Measurements from ENCODE around the gene LCN1.
"Not testable (repeated sequence)": the region's sequence is repeated elsewhere in the genome, so short reads cannot be mapped to it uniquely, and the experiment has no call there.

The LCN1 gene

DNA sequence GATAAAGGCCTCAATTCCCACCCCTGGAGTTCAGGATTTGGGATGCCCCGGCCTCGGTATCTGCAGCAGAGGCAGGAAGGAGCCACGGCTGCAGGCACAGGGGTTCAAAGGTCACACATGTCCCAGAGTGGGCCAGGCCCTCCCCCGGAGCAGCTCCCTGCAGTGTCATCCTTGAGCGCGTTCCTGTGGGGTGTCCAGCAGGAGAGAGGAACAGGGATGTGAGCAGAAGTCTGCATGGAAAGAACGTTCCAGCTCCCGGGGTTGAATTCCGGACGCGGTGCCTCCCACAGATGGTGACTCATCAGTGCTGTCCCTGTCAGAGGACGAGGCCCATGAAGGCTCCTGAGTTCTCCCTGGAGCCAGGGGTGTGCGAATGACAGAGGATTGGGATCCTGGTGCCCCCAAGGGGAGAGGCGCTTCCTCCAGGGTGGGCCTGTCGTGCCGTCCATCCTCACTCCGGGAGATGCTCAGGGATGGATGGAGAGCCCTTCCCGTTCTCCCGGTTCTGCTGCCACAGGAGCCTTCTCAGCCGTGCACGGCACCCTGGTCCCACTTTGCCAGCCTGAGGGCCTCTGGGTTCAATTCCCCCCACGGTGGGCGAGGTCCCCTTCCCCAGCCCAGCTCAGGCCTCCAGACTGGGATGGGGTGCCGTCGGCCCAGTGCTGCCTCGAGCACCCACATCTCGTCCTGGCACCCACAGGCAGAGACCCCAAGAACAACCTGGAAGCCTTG is 3.1 kb downstream of the LCN1 start:
- DNase-seq = no peak

DNA sequence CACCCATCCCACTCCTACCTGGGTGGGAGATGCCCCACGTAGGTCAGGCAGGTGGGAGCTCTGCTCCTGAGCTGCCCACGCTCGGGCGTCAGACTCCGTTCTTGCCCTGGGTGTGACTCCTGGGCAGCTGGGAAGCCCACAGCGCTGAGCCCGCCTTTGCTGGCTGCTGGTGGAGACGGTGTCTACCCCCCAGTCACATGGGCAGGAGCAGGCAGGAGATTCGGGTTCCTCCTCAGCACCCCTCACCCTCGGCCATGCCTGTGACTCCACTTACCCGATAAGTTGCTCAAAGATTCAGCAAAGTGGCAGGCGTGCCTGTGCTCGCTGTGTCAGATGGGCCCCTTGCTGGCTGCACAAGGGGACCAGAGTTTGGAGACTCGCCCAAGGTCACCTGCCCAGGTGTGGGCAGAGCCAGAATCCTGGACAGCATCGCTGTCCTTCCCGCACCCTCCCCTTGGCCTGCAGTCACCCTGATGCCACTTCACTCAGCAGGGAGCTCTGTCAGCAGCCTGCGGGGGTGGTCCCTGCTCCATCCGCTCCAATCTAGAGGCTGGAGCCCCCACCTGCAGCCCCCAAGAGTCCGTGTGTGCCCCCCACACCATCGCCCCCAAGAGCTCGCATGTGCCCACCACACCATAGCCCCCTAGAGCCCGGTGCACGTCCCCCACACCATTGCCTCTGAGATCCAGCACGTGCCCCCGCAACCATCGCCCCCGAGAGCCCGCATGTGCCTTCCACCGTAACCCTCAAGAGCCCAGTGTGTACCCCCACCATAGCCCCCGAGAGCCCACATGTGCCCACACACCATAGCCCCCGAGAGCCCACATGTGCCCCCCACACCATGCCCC is 4.2 kb downstream of the LCN1 start:
- DNase-seq = no peak

DNA sequence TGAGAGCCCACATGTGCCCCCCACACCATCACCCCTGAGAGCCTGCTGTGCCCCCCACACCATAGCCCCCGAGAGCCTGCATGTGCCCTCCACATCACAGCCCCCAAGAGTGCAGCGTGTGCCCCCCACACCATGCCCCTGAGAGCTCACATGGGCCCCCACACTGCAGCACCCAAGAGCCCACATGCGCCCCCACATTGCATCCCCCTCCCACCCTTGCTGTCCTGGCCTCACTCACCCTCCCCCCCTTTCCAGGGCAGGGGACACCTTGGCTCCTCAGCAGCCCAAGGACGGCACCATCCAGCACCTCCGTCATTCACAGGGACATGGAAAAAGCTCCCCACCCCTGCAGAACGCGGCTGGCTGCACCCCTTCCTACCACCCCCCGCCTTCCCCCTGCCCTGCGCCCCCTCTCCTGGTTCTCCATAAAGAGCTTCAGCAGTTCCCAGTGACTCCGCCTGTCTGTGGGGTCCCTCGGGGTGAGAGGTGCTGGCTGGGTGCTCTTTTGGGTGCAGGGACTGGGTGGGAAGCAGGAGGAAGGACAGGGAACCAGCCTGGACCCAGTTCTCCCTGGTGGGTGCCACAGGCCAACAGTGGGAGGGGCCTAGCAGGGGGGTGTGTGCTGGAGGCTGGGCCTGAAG is 5.0 kb downstream of the LCN1 start:
- no peak for DNase-seq

DNA sequence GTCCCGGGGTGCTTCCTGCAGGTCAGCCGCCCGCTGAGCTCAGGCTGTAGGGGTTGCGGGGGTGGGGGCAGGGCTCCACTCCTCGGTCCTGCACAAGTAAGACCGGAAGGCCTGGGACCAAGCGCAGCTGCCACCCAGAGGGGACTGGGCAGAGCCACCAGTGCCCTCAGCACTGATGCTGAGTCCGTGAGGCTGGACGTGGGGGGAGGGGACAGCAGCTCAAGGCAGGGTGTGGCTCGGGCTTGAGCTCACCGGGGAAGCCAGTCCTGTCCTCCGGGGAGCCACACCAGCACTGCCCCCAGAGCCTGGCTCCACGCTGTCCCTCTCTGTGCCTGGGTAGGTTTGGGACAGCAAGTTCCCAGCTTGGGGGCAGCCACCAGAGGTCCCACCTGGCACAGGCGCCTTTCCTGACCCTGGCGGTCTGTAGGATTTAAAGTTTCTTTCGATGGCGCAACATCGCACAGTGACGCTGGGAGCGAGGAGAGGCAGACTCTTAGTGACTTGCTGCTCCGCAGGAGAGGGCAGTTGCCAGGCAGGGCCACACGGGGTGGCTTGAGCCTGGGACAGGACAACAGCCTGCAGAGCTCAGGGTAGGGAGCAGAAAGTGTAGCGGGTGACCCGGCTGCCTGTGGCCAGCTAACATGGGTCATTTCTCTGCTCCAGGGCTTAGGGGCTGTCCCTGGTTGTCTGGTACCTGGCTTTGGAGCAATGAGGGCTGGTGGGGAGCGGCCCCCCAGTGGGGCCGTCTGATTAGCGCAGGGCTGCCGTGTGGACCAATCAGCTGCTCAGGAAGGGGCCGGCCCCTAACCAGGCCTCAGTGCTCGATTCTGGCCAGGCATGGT is 5.7 kb downstream of the LCN1 start:
- DNase-seq = no peak

DNA sequence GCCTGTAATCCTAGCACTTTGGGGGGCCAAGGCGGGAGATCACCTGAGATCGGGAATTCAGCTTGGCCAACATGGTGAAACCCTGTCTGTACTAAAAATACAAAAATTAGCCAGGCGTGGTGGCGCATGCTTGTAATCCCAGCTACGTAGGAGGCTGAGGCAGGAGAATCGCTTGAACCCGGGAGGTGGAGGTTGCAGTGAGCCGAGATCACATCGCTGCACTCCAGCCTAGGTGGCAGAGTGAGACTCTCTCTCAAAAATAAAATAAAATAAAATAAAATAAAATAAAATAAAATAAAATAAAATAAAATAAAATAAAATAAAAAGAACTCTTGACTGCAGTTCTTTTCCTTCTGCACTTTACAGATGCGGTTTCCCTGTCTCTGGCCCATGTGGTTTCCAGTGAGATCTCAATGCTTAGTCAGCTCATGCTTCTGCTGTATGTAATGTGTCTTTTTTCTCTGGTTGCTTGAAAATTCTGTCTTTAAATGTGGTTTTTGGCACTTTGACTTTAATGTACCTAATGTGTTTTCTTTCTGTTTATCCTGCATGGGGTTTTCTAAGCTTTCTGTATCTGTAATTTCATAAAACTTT is 7.7 kb downstream of the LCN1 start:
- DNase-seq = not testable (repeated sequence)

DNA sequence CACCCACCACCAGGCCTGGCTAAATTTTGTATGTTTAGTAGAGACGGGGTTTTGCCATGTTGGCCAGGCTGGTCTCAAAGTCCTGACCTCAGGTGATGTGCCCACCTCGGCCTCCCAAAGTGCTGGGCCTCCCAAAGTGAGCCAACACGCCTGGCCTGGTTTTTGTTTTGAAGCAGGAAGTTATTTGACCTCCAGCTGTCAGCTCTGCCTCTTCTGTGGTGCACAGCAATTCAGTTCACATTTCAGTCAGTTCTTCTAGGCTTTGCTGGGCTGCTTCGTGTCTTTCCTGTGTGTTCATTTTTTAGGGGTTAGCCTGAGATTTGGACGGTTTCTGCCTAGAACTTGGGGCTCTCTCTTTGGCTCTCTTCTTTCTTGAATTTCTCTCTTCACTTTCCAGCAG is 8.9 kb downstream of the LCN1 start:
- DNase-seq = no peak

DNA sequence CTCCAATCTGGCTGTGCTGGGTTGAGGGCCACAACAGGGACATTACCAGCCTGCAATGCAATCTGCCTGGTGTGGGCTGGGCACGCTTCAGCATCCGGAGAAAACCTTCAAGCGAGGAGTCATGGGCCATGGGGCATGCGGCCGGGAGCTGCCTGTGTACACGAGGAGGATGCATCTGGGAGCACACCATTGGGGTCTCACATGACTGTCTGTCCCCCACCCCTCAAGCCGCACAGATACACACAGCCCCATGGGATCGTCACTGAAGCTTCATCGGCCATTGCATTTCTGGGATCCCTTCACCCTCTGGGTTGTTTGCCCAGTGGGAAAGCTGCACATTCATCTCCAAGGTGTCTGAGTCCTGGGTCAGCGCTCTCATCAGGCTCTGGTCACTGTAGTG is 9.9 kb downstream of the LCN1 start:
- no peak for DNase-seq

DNA sequence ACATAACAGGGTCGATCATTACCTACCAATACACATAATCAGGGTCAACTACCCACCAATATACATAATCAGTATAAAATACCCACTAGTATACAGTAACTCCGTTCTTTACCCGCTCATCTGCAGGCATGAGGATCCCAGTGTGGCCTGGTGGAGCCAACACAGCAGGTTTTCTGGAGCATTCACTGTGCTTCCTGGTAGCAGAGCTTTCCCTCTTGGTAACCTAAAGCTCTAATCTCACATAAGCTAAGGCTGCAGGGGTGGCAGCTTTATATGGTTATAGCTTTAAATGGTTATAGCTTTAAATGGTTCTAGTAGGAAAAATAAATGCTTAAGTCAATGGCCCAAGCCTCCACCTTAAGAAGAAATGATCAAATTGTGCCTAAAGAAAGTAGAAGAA is 11.9 kb downstream of the LCN1 start:
- no peak for DNase-seq

DNA sequence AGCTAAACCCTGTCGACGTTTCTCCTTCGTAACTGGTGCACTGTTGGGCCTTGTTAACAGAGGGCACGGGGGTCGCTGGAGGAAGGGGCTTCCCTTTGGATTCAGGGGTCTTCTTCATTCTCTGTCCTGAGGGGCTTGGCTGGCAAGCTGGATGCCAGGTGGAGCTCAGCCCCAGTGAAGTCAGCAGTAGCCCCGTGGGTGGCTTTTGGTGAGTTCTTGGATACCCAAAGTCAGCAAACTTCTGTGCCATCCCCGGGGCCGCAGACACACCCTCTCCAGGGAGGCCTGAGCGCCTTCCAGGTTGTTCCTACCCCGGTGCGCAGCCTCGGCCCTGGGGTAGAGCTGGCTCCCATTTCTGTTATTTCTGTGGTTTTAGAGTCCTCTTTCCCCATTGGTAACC is 12.4 kb downstream of the LCN1 start:
- no peak for DNase-seq

DNA sequence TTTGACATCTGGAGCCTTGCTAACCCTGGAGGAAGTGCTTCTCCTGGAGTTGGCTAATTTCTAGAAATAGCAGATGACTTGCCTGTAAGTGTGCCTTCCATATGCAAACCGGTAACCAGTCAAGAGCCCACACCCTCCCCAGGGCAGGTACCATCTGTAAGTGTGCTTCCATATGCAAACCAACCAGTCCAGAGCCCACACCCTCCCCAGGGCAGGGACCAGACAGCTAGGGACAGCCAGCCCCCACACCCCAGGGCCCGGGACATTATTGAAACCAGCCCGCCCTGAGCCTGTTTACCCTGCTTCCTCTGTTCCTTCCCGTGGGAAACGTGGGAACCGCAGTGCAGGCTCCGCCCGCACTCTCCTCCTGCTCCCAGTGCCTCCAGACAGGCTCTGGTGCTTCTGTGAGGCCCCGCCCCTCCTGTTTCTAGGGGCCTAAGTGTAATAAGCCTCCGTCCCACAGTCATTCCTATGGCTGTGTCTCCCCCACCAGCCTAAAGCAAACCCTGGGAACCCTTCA is 13.0 kb downstream of the LCN1 start:
- DNase-seq = not testable (repeated sequence)

DNA sequence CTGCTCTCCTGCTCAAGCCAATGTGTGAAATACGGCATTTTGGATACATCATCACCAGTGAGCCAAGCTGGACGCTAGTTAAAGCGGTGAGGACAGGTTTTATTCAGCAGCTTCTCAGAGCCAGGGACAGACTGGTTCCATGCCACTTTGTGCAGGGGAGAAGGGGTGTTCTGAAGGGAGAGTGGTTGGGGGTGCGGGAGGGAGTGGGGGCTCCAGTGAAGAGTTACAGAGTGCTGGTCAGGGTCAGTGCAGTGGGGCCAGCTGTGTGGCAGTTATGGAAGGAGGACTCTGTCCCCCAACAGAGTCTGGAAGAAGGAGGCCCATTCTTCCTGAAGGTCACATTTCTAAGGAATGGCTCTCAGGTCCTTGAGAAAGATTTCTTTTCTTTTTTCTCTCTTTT is 13.6 kb downstream of the LCN1 start:
- DNase-seq = not testable (repeated sequence)

DNA sequence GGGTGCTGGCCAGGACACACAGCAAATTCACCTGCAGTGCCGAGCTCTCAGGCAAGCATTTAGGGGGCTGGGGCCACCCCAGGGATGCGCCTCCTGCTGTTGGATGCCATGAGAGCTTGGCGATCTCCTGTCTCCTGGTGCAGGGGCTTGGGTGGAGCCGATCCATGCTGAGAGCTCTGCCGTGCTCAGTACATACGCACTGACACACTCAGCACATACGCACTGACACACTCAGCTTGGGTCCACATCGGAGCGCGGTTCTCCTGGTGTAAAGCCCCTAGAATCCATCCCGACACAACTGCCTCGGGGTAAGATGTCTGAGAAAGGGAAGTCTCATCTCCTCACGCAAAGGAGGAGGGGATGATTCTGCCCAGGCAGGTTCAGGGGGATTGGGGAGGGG is 14.4 kb downstream of the LCN1 start:
- not testable (repeated sequence) for DNase-seq

DNA sequence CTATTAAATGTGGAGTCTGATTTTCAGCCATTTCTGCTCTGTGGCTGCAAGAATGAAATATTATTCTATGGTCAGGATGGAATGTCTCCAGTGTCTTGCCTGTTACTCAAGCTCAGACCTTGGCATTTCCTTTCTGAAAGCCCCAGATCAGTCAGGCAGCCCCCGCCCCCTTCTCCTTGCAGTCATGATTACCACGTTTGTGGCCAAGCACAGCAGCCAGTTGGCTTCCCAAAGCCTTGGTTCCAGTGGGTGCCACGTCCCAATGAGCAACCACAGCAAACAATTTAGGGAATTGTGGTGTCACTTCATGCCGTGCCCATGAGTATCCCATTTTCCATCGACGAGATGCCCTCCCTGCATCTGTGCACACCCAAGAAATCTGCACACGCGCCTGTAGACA is 15.0 kb downstream of the LCN1 start:
- DNase-seq = no peak

DNA sequence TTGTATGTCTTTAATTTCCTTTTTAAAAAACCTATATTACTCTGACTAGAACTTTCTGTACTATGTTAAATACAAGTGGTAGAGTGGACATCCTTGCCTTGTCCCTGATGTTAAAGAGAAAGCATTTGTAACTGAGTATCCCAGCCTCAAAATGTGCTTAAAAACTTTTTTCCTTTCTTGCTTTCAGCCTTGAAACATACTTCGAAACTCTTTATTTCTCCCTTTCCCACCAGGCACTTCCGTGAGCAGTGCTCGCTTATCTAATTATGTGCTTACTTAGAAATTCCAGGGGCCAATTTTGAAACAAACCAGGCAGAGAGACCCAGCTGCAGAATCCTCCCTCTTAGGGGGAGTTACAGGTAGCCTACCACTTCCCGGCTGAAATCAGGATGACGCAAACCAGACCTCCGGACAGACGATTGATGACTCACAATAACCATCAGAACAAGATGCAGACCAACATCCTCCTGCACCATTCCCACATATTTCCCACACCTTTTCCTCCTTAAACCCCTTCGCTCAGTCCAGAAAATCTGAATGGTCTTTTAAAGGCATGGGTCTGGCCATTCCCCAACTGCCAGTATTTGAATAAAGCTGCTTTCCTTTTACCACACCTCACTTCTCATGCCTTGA is 22.1 kb downstream of the LCN1 start:
- not testable (repeated sequence) for DNase-seq

DNA sequence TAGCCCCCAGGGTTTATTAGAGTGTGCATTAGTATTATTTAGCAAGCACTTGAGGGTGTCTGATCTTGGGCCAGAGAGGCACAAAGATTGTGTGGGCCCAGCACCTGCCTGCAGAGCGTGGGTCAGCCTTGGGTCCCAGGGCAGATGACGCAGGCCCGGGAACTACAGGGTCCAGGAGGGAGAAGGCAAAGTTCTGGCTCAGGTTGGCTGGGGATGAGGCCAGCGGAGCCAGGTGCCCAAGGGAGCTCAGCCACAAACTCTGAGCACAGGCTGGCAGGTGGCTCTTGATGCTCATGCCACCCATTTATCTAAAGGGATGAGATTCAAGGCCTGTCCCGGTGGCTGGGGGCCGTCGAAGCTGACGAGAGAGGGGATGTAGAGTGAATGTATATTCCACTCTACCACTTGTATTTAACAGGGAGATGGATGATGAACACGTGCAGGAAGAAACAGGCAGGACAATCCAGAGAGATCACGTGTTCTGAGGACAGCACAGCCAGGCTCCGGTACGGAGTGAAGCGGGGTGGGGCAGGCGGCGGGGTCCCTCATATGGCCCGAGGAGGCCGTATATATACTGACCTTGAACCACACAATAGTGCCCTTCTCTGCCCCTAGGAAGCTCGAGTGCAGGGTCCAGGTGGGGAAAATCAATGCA is 23.9 kb downstream of the LCN1 start:
- no peak for DNase-seq

DNA sequence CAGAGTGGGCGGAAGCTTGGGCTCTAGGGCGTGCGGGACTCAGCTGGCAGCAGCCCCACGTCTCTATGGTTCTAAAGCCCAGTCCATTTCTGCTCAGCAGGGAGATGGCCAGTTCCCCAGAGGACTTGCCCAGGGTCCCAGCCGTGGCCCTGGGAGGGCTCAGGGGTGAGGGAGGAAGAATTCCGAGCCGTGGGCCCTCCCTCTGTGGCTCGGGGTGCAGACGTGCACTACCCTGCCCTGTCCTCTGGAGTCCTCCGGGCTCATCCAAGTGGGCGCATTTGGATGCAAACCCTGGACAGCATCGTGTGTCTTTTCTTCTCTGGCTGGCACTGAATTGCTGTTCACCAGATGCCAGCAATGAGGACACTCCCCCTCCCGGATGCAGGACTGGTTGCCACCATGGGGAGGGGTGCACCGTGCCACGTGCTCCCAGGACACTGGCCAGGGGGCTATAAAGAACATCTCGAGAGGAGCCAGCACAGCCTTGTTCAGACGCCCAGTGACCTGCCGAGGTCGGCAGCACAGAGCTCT is 24.5 kb downstream of the LCN1 start, which contains the start of gene OBP2A:
Gene OBP2A (plus strand): TSS at position 481 of the 531 bp plus-strand sequence. CDS start 55 bp downstream, outside the sequence.
- not testable (repeated sequence) for DNase-seq

DNA sequence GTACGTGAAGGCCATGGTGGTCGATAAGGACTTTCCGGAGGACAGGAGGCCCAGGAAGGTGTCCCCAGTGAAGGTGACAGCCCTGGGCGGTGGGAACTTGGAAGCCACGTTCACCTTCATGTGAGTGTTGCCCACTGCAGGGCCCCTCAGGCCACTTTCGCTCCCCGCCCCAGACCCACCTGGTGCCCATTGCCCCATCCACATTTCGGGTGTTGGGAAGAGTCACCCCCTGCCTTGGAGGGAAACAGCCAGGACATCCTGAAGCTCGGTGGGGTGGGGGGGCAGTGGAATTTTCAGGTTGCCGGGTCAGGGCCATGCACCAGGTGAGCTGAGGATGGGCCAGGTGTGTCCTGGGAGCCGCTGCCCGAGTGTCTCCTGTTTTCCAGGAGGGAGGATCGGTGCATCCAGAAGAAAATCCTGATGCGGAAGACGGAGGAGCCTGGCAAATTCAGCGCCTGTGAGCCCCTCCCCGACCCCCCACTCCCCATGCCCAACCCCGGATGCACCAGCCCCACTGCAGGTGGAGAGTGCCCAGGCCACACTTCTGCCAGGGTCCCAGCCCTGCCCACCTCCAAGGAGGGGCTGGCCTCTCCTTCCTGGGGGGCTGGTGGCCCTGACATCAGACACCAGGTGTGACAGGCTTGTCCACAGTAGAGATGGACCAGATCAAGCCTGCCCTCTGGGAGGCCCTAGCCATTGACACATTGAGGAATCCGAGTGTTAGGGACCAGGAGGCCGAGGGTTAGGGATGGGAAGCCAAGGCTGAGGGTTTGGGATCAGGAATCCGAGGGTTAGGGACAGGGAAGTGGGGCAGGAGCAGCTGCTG is 25.8 kb downstream of the LCN1 start:
- not testable (repeated sequence) for DNase-seq

DNA sequence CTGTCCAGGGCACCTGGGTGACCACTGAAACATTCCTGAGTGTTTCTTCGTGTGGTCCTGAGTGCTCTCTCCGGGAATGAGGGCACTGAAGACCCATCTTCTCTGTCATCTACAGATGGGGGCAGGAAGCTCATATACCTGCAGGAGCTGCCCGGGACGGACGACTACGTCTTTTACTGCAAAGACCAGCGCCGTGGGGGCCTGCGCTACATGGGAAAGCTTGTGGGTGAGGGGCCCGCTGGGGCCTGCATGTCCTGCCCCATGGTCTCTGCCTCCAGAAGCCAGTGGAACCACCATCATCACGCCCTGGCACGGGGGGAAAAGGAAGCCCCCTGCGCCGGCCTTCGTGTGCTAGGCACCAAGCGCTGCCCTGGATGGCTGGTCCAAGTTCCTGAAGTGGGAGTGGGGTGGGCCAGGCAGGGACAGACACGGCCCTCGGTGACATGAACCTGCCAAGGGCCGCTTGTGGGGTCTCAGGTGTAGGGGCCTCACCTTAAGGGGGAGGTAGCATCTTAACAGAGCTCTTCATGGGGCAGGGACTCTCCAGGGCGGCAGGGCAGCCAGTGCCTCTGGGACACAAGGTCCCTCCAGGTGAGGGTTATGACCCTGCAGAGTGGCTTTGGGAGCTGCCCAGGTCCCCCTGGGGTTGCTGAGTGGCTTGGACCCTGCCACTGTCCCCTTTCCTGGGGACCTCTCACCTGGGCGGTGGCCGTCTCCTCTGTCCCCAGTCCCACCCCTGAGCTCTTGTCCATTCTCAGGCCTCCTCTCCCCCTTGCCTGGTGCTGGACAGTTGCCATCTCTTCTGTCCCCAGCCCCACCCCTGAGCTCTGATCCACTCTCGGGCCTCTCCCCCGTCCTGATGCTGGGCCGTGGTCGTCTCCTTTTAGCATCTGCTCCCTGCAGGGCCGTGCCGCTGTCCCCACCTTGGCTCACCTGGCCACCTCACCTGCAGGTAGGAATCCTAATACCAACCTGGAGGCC is 26.8 kb downstream of the LCN1 start:
- DNase-seq = no peak

Data from NCI-H146 (cell line).